Lower leg skin (tissue), 3 donors: ENCODE data around the gene ACBD3.

Experiments
- CTCF ChIP-seq, 3 donors: fragments of 450-650 bp; IDR thresholded peaks; one replicate each; pipeline ENCODE4 v1.5.1; 2016; ENCODE audit warnings: antibody characterized with exemption in 3 of 3, mild to moderate bottlenecking in 3 of 3, moderate library complexity in 2 of 3
- POLR2A ChIP-seq, 2 donors: fragments of 450-650 bp; IDR thresholded peaks; one replicate each; pipeline ENCODE4 v1.6.1; 2016 to 2017; ENCODE audit warnings: antibody characterized with exemption in 2 of 2, mild to moderate bottlenecking in 1 of 2, moderate library complexity in 1 of 2

- TF ChIP-seq CTCF (IDR thresholded peaks at IDR 0.05) = no peak
- TF ChIP-seq POLR2A (IDR thresholded peaks at IDR 0.05) = no peak
Observed at GRCh38 chr1:226216056-226216455, 29.5 kb upstream of the ACBD3 start.
